ENCODE measurements around the gene SSTR3.
"Not testable (repeated sequence)": the region's sequence is repeated elsewhere in the genome, so short reads cannot be mapped to it uniquely, and the experiment has no call there.

The SSTR3 gene

DNA sequence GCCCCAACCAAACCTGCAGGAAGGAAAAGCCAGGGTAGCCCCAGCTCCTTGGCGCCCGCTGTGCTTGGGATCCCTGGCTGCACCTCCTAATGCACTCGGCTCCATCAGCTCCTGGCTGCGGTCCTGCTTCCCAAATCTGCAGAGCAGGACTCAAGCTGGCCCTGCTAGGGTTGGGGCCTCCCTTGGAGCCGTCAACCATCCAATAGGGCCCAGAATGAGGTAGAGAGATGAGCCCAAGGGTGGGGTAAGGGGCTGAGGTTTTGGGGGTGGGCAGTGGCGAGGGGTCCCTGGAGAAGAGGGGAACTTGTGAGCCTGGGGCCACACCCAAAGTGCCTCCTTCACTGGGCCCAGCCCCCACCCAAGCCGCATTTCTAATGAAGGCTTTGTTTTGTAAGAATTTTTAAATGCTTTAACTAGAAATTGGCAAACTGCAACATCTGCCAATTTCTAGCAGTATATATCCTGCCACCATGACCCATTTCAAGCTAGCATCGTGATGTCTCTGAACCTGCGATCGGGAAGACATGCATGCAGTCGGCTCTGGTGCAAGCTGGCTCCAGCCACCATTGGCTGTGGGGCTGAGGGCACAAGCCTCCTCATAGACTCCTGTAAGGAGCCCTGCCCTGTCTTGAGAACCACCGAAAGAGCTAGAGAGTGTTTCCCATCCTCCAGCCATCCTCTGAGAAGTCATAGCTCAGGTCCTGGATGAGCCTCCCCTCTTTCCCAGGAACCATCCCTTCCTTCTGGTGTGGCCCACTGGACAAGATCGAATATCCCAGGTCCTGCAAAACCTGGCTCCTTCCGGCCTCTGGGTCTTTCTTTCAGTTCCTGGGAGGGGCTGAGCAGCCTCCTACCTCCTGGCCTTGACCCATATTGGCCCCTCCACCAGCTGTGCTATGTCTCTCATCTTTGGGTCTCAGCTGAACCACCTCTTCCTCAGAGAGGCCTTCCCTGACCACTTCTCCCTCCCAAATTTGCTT lies 39.7 kb downstream of the SSTR3 start:
- no peaks in the 10 kb centered on the region for H3K36me3 ChIP-seq (ENCODE audit: insufficient read depth, low read length)
- no peak overlapping the region for H3K9ac ChIP-seq (ENCODE audit: low read length)
- no peaks in the 10 kb centered on the region for H3K79me2 ChIP-seq (ENCODE audit: insufficient read depth, low read length)
- no peaks in the 10 kb centered on the region for H3K9me2 ChIP-seq (ENCODE audit: low read depth, low read length)
- no peak overlapping the region for H3K4me2 ChIP-seq (ENCODE audit: low read length)
- no peak overlapping the region for H2AFZ ChIP-seq (ENCODE audit: low read length)
- H3K27me3 ChIP-seq (ENCODE audit: insufficient read depth, low read length) = peaks cover 28% of the 10 kb centered on the region
- H3F3A ChIP-seq (ENCODE audit: insufficient read depth, low read length) = no peaks in the 10 kb centered on the region
- no peaks in the 10 kb centered on the region for H3K9me3 ChIP-seq (ENCODE audit: low read length)
- H4K20me1 ChIP-seq (ENCODE audit: insufficient read depth, low read length) = no peaks in the 10 kb centered on the region
- TF ChIP-seq EZH2 (IDR thresholded peaks at IDR 0.05; ENCODE audit: borderline replicate concordance, low read length) = no peak
- TF ChIP-seq, protein P1, sequence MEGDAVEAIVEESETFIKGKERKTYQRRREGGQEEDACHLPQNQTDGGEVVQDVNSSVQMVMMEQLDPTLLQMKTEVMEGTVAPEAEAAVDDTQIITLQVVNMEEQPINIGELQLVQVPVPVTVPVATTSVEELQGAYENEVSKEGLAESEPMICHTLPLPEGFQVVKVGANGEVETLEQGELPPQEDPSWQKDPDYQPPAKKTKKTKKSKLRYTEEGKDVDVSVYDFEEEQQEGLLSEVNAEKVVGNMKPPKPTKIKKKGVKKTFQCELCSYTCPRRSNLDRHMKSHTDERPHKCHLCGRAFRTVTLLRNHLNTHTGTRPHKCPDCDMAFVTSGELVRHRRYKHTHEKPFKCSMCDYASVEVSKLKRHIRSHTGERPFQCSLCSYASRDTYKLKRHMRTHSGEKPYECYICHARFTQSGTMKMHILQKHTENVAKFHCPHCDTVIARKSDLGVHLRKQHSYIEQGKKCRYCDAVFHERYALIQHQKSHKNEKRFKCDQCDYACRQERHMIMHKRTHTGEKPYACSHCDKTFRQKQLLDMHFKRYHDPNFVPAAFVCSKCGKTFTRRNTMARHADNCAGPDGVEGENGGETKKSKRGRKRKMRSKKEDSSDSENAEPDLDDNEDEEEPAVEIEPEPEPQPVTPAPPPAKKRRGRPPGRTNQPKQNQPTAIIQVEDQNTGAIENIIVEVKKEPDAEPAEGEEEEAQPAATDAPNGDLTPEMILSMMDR (IDR thresholded peaks at IDR 0.05; ENCODE audit: low read length) = no peak
- H3K4me1 ChIP-seq (ENCODE audit: insufficient read depth, low read length, severe bottlenecking) = peaks cover 6% of the 10 kb centered on the region
- no peak overlapping the region for H3K4me3 ChIP-seq (ENCODE audit: low read depth, low read length, poor library complexity, severe bottlenecking)
- no peak overlapping the region for H3K27ac ChIP-seq (ENCODE audit: low read depth, low read length, poor library complexity, severe bottlenecking)

DNA sequence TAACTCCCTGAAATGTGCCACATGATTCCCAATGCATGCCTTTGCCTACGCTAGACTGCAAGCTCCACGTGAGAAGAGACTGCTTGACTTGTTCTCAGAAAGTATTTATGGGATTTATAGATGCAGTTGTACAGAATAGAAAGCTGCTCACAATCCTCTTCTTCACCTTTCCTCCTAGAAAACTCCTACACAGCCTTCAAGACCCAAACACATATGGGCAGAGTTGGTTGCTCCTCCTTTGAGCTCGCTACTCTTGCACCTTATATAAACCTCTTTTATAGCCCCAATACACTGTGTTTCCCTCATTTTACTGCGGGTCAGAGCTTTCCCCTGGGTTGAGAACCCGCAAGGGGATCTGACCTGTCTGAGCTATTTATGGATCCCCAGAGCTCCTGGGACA lies 40.6 kb downstream of the SSTR3 start:
- H3K9me3 ChIP-seq (ENCODE audit: low read length) = no peaks in the 10 kb centered on the region
- H4K20me1 ChIP-seq (ENCODE audit: insufficient read depth, low read length) = no peaks in the 10 kb centered on the region
- H3F3A ChIP-seq (ENCODE audit: insufficient read depth, low read length) = no peaks in the 10 kb centered on the region
- H2AFZ ChIP-seq (ENCODE audit: low read length) = no peak overlapping the region
- no peak overlapping the region for H3K4me3 ChIP-seq (ENCODE audit: low read depth, low read length, poor library complexity, severe bottlenecking)
- no peaks in the 10 kb centered on the region for H3K9me2 ChIP-seq (ENCODE audit: low read depth, low read length)
- no peaks in the 10 kb centered on the region for H3K36me3 ChIP-seq (ENCODE audit: insufficient read depth, low read length)
- H3K9ac ChIP-seq (ENCODE audit: low read length) = no peak overlapping the region
- no peak for TF ChIP-seq EZH2 (IDR thresholded peaks at IDR 0.05; ENCODE audit: borderline replicate concordance, low read length)
- TF ChIP-seq, protein P1 (IDR thresholded peaks at IDR 0.05; ENCODE audit: low read length) = no peak
- no peak overlapping the region for H3K27ac ChIP-seq (ENCODE audit: low read depth, low read length, poor library complexity, severe bottlenecking)
- peaks cover 25% of the 10 kb centered on the region for H3K27me3 ChIP-seq (ENCODE audit: insufficient read depth, low read length)
- peaks cover 2% of the 10 kb centered on the region for H3K4me1 ChIP-seq (ENCODE audit: insufficient read depth, low read length, severe bottlenecking)
- no peaks in the 10 kb centered on the region for H3K79me2 ChIP-seq (ENCODE audit: insufficient read depth, low read length)
- no peak overlapping the region for H3K4me2 ChIP-seq (ENCODE audit: low read length)

DNA sequence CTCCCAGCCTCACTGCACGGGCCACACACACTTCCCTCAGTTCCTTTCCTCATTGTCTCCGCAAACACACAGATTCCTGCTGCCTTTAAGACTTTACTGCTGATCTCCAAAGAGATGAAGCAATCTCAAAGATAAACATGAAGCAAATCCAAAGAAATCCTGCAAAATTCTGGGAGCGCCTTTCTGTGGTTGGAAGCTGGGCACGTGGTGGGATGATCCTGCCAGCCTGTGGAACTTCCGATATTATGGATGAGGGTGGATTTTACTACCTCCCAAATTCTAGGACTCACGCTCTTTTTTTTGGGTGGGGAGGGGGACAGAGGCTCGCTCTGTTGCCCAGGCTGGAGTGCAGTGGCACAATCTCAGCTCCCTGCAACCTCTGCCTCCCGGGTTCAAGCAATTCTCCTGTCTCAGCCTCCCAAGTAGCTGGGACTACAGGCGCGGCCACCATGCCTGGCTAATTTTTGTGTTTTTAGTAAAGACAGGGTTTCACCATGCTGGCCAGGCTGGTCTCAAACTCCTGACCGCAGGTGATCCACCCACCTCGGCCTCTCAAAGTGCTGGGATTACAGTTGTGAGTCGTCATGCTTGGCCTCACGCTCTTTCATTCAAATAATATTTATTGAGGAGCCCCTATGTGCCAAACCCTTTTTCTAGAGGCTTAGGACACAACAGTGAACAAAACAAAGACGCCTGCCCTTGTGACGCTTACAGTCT lies 41.4 kb downstream of the SSTR3 start:
- H3K27me3 ChIP-seq (ENCODE audit: insufficient read depth, low read length) = peaks cover 24% of the 10 kb centered on the region
- H3K4me3 ChIP-seq (ENCODE audit: low read depth, low read length, poor library complexity, severe bottlenecking); H3K9me3 ChIP-seq (ENCODE audit: low read length); H3K4me2 ChIP-seq (ENCODE audit: low read length); H4K20me1 ChIP-seq (ENCODE audit: insufficient read depth, low read length); H3K79me2 ChIP-seq (ENCODE audit: insufficient read depth, low read length); H3K36me3 ChIP-seq (ENCODE audit: insufficient read depth, low read length); H3K27ac ChIP-seq (ENCODE audit: low read depth, low read length, poor library complexity, severe bottlenecking); H3F3A ChIP-seq (ENCODE audit: insufficient read depth, low read length); H3K9me2 ChIP-seq (ENCODE audit: low read depth, low read length); H2AFZ ChIP-seq (ENCODE audit: low read length); H3K9ac ChIP-seq (ENCODE audit: low read length); H3K4me1 ChIP-seq (ENCODE audit: insufficient read depth, low read length, severe bottlenecking): not testable (repeated sequence)
